ENCODE measurements around the gene KLHL22. TPM values are rescaled to one million over a fixed set of nuclear protein-coding genes. Genes with fewer than 3 reads are reported as not detected.
"Not testable (repeated sequence)": the region's sequence is repeated elsewhere in the genome, so short reads cannot be mapped to it uniquely, and the experiment has no call there.

Gene KLHL22
- total RNA-seq, 4 donors from 2014 or later, result 7.7 to 13.0 (median 8.3) TPM

GRCh38 chr22:20483771-20484170 lies 11.8 kb downstream of the KLHL22 start:
- Histone ChIP-seq H3K27ac (no peak overlapping the region), H3K4me1 (no peaks in the 10 kb centered on the region), H3K27me3 (no peaks in the 10 kb centered on the region), H3K9me3 (no peaks in the 10 kb centered on the region), H3K4me3 (no peak overlapping the region), H3K36me3 (peaks cover 0 to 23% (median 0%) of the 10 kb centered on the region in 3 donors)
- 95 to 96% methylated on average over 5 to 6 of the region's 14 CpGs for WGBS, 2 donors
- intact Hi-C loops (cut with DNase I), result no loop called here
- DNase-seq, result no peak
- TF ChIP-seq CTCF (IDR thresholded peaks at IDR 0.05) (no peak), POLR2A (IDR thresholded peaks at IDR 0.05) (no peak)

GRCh38 chr22:20483143-20483506 lies 12.5 kb downstream of the KLHL22 start:
- peaks cover 0 to 16% (median 0%) of the 10 kb centered on the region in 3 donors for H3K36me3 ChIP-seq
- H3K27me3 ChIP-seq; H3K4me1 ChIP-seq; DNase-seq; intact Hi-C loops (cut with DNase I); H3K27ac ChIP-seq; H3K4me3 ChIP-seq; H3K9me3 ChIP-seq: not testable (repeated sequence)
- WGBS, 2 donors, result 94 to 98% methylated on average over 6 to 7 of the region's 7 CpGs

GRCh38 chr22:20479612-20480196 lies 15.9 kb downstream of the KLHL22 start:
- no peaks in the 10 kb centered on the region for H3K9me3 ChIP-seq
- intact Hi-C loops (cut with DNase I), result no loop called here
- peaks cover 0 to 9% (median 0%) of the 10 kb centered on the region in 3 donors for H3K36me3 ChIP-seq
- DNase-seq, result no peak
- H3K27ac ChIP-seq, result no peak overlapping the region
- H3K27me3 ChIP-seq, result no peaks in the 10 kb centered on the region
- no peak overlapping the region for H3K4me3 ChIP-seq
- TF ChIP-seq CTCF (IDR thresholded peaks at IDR 0.05) (no peak), POLR2A (IDR thresholded peaks at IDR 0.05) (no peak)
- WGBS, 2 donors, result 96 to 100% methylated on average over 1 of the region's 1 CpG
- H3K4me1 ChIP-seq, result peaks cover 0 to 12% (median 3%) of the 10 kb centered on the region in 3 donors

GRCh38 chr22:20478059-20478458 lies 17.5 kb downstream of the KLHL22 start:
- WGBS, 2 donors, result 93 to 95% methylated on average over 3 to 6 of the region's 6 CpGs

GRCh38 chr22:20475569-20475968 lies 20.0 kb downstream of the KLHL22 start:
- 70 to 82% methylated on average over 12 of the region's 12 CpGs for WGBS, 2 donors
- not testable (repeated sequence) for H3K9me3 ChIP-seq

More at GRCh38 chr22:20478059-20478458, 17.5 kb downstream of the KLHL22 start:
- DNase-seq; H3K27me3 ChIP-seq; H3K27ac ChIP-seq; H3K36me3 ChIP-seq; intact Hi-C loops (cut with DNase I); H3K4me3 ChIP-seq; H3K9me3 ChIP-seq: not testable (repeated sequence)
- H3K4me1 ChIP-seq, result peaks cover 0 to 12% (median 3%) of the 10 kb centered on the region in 3 donors

GRCh38 chr22:20475115-20475436 lies 20.5 kb downstream of the KLHL22 start:
- H3K36me3 ChIP-seq, result peaks cover 0 to 16% (median 0%) of the 10 kb centered on the region in 3 donors
- H3K4me1 ChIP-seq, result peaks cover 0 to 12% (median 3%) of the 10 kb centered on the region in 3 donors
- H3K4me3 ChIP-seq, result no peak overlapping the region
- no peak overlapping the region for H3K27ac ChIP-seq
- 84 to 92% methylated on average over 4 of the region's 4 CpGs for WGBS, 2 donors
- intact Hi-C loops (cut with DNase I), result no loop called here
- no peaks in the 10 kb centered on the region for H3K9me3 ChIP-seq
- TF ChIP-seq CTCF (IDR thresholded peaks at IDR 0.05), result no peak
- no peak for TF ChIP-seq POLR2A (IDR thresholded peaks at IDR 0.05)
- DNase-seq, result no peak
- no peaks in the 10 kb centered on the region for H3K27me3 ChIP-seq

More at GRCh38 chr22:20475569-20475968, 20.0 kb downstream of the KLHL22 start:
- H3K4me3 ChIP-seq; H3K27ac ChIP-seq; DNase-seq; H3K27me3 ChIP-seq; intact Hi-C loops (cut with DNase I): not testable (repeated sequence)
- Histone ChIP-seq H3K36me3 (peaks cover 0 to 11% (median 0%) of the 10 kb centered on the region in 3 donors), H3K4me1 (peaks cover 0 to 12% (median 3%) of the 10 kb centered on the region in 3 donors)
